H9 (cell line): ENCODE measurements around the gene FFAR1. TPM values are rescaled to one million over a fixed set of nuclear protein-coding genes. Genes with fewer than 3 reads are reported as not detected.

ENCODE experiments used
- DNase-seq: peaks from one replicate; pipeline ENCODE4 v3.0.0-alpha.2; 2017
- H2AFZ ChIP-seq: one replicate; pipeline ENCODE4 v1.6.1; 2013; ENCODE audit warnings: mild to moderate bottlenecking, low read length, control low read depth, moderate library complexity
- H2AK5ac ChIP-seq: 2 replicates; pipeline ENCODE4 v1.6.1; 2013; ENCODE audit warnings: low read length, control low read depth, mixed read lengths; ENCODE audit not compliant: insufficient read length
- H2BK120ac ChIP-seq: one replicate; pipeline ENCODE4 v1.6.1; 2013; ENCODE audit warnings: low read depth, mild to moderate bottlenecking, low read length, control low read depth, inconsistent platforms; ENCODE audit not compliant: poor library complexity, severe bottlenecking
- H2BK12ac ChIP-seq: 2 replicates; pipeline ENCODE4 v1.6.1; 2013; ENCODE audit warnings: low read length, control low read depth, mixed read lengths, low read depth; ENCODE audit not compliant: insufficient read length
- H2BK15ac ChIP-seq: 2 replicates; pipeline ENCODE4 v1.6.1; 2013; ENCODE audit warnings: low read depth, low read length, control low read depth
- H2BK20ac ChIP-seq: one replicate; pipeline ENCODE4 v1.6.1; 2013; ENCODE audit warnings: low read depth, mild to moderate bottlenecking, low read length, control low read depth, inconsistent platforms; ENCODE audit not compliant: poor library complexity, severe bottlenecking
- H2BK5ac ChIP-seq: 2 replicates; pipeline ENCODE4 v1.6.1; 2013; ENCODE audit warnings: low read length, control low read depth, mixed read lengths; ENCODE audit not compliant: insufficient read length
- H3K14ac ChIP-seq: 2 replicates; pipeline ENCODE4 v1.6.1; 2013; ENCODE audit warnings: low read length, control low read depth; ENCODE audit not compliant: insufficient read depth
- H3K18ac ChIP-seq: 2 replicates; pipeline ENCODE4 v1.6.1; 2013; ENCODE audit warnings: low read depth, mild to moderate bottlenecking, mixed read lengths, low read length, control low read depth; ENCODE audit not compliant: insufficient read length
- H3K23ac ChIP-seq: 2 replicates; pipeline ENCODE4 v1.6.1; 2013; ENCODE audit warnings: low read length, control low read depth, mixed read lengths, low read depth; ENCODE audit not compliant: insufficient read length
- H3K23me2 ChIP-seq: 2 replicates; pipeline ENCODE4 v1.6.1; 2013; ENCODE audit warnings: low read depth, mild to moderate bottlenecking, mixed read lengths, low read length, control low read depth; ENCODE audit not compliant: insufficient read length, poor library complexity, severe bottlenecking
- H3K27ac ChIP-seq: 2 replicates; pipeline ENCODE4 v1.5.1; 2013; ENCODE audit warnings: low read length, control low read depth, mixed read lengths, low read depth; ENCODE audit not compliant: insufficient read length
- H3K27me3 ChIP-seq: 2 replicates; pipeline ENCODE4 v1.6.1; 2013; ENCODE audit warnings: low read length, control low read depth, inconsistent platforms; ENCODE audit not compliant: insufficient read depth
- H3K4ac ChIP-seq: 2 replicates; pipeline ENCODE4 v1.6.1; 2013; ENCODE audit warnings: low read depth, mild to moderate bottlenecking, control low read depth, inconsistent platforms, low read length, moderate library complexity
- H3K4me1 ChIP-seq: 2 replicates; pipeline ENCODE4 v1.6.1; 2013; ENCODE audit warnings: low read length, control low read depth, inconsistent platforms; ENCODE audit not compliant: insufficient read depth
- H3K4me2 ChIP-seq: 2 replicates; pipeline ENCODE4 v1.6.1; 2013; ENCODE audit warnings: low read length, control low read depth, mixed read lengths; ENCODE audit not compliant: insufficient read length, insufficient read depth
- H3K56ac ChIP-seq: 2 replicates; pipeline ENCODE4 v1.6.1; 2013; ENCODE audit warnings: low read depth, mild to moderate bottlenecking, mixed read lengths, low read length, control low read depth; ENCODE audit not compliant: insufficient read length
- H3K79me1 ChIP-seq: 2 replicates; pipeline ENCODE4 v1.6.1; 2013; ENCODE audit warnings: low read depth, mild to moderate bottlenecking, moderate library complexity, low read length, control low read depth, inconsistent platforms; ENCODE audit not compliant: insufficient read depth, poor library complexity, severe bottlenecking
- H3K79me2 ChIP-seq: 2 replicates; pipeline ENCODE4 v1.6.1; 2013; ENCODE audit warnings: low read length, control low read depth, inconsistent platforms; ENCODE audit not compliant: insufficient read depth
- H3K9ac ChIP-seq: 2 replicates; pipeline ENCODE4 v1.6.1; 2013; ENCODE audit warnings: low read length, control low read depth, mixed read lengths; ENCODE audit not compliant: insufficient read length; ENCODE audit errors: extremely low read depth
- H3K9me3 ChIP-seq: one replicate; pipeline ENCODE4 v1.6.1; 2013; ENCODE audit warnings: low read depth, low read length, inconsistent platforms; ENCODE audit not compliant: control insufficient read depth
- H3T11ph ChIP-seq: one replicate; pipeline ENCODE4 v1.6.1; 2013; ENCODE audit warnings: mild to moderate bottlenecking, low read length, control low read depth, inconsistent platforms
- H4K20me1 ChIP-seq: one replicate; pipeline ENCODE4 v1.6.1; 2013; ENCODE audit not compliant: control insufficient read depth, insufficient read length, insufficient read depth
- H4K5ac ChIP-seq: 2 replicates; pipeline ENCODE4 v1.6.1; 2013; ENCODE audit warnings: low read depth, mild to moderate bottlenecking, mixed read lengths, low read length, control low read depth; ENCODE audit not compliant: insufficient read length
- H4K8ac ChIP-seq: replicated peaks from 2 replicates; pipeline ENCODE4 v1.6.1; 2013; ENCODE audit warnings: low read length, control low read depth, mixed read lengths, low read depth; ENCODE audit not compliant: insufficient read length
- H4K91ac ChIP-seq: 2 replicates; pipeline ENCODE4 v1.6.1; 2013; ENCODE audit warnings: low read depth, mild to moderate bottlenecking, moderate library complexity, mixed read lengths, low read length, control low read depth; ENCODE audit not compliant: insufficient read length
- H3K27ac Mint-ChIP-seq, 3 experiments: 2 replicates in 2 of 3; 3 replicates in 1 of 3; pipeline ENCODE4 v1.8.0; 2020 to 2021; ENCODE audit warnings: mixed read lengths in 3 of 3, mild to moderate bottlenecking in 1 of 3, moderate library complexity in 1 of 3
- H3K27me3 Mint-ChIP-seq: 2 replicates; pipeline ENCODE4 v1.8.0; 2021; ENCODE audit warnings: low read depth, mild to moderate bottlenecking, moderate library complexity, mixed read lengths
- H3K36me3 Mint-ChIP-seq, 3 experiments: 2 replicates in 2 of 3; 3 replicates in 1 of 3; pipeline ENCODE4 v1.8.0; 2020 to 2021; ENCODE audit warnings: low read depth in 3 of 3, mixed read lengths in 3 of 3; ENCODE audit not compliant: insufficient read depth in 1 of 3
- H3K4me1 Mint-ChIP-seq, 2 experiments: 2 replicates each; pipeline ENCODE4 v1.8.0; 2020; ENCODE audit warnings: mixed read lengths in 2 of 2
- H3K4me3 Mint-ChIP-seq, 2 experiments: 2 replicates in 1 of 2; 3 replicates in 1 of 2; pipeline ENCODE4 v1.8.0; 2020 to 2021; ENCODE audit warnings: mild to moderate bottlenecking in 2 of 2, mixed read lengths in 2 of 2, moderate library complexity in 1 of 2
- H3K9me3 Mint-ChIP-seq, 2 experiments: 2 replicates in 1 of 2; 3 replicates in 1 of 2; pipeline ENCODE4 v1.8.0; 2020; ENCODE audit warnings: mild to moderate bottlenecking in 2 of 2, mixed read lengths in 2 of 2, moderate library complexity in 1 of 2
- WGBS: extraction: QIAGEN DNeasy Blood & Tissue Kit; methylation state at CpG from one replicate; pipeline ENCODE4 v1.1.7; 2013; ENCODE audit warnings: missing lambda C conversion rate, low lambda C conversion rate, mixed read lengths; ENCODE audit not compliant: insufficient read length; ENCODE audit errors: extremely low coverage; 5-methylcytosine and 5-hydroxymethylcytosine counted together
- total RNA-seq: library from RNA; stranded (reverse); gene quantifications from 2 replicates; pipeline ENCODE4 v1.2.1, GENCODE V29; 2021
- TF ChIP-seq, protein P1 (sequence below): fragments of 200-600 bp; sonication (generic); conservative IDR thresholded peaks from 3 replicates; pipeline ENCODE4 v1.8.0; 2021; ENCODE audit warnings: antibody characterized with exemption, mild to moderate bottlenecking

The FFAR1 gene
- total RNA-seq, 1 experiment from 2014 or later = not detected

- no peaks in the 10 kb centered on the region for H3K79me2 ChIP-seq
- no peak for DNase-seq
- TF ChIP-seq, protein P1, sequence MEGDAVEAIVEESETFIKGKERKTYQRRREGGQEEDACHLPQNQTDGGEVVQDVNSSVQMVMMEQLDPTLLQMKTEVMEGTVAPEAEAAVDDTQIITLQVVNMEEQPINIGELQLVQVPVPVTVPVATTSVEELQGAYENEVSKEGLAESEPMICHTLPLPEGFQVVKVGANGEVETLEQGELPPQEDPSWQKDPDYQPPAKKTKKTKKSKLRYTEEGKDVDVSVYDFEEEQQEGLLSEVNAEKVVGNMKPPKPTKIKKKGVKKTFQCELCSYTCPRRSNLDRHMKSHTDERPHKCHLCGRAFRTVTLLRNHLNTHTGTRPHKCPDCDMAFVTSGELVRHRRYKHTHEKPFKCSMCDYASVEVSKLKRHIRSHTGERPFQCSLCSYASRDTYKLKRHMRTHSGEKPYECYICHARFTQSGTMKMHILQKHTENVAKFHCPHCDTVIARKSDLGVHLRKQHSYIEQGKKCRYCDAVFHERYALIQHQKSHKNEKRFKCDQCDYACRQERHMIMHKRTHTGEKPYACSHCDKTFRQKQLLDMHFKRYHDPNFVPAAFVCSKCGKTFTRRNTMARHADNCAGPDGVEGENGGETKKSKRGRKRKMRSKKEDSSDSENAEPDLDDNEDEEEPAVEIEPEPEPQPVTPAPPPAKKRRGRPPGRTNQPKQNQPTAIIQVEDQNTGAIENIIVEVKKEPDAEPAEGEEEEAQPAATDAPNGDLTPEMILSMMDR = no peak
- H2BK15ac ChIP-seq = no peak overlapping the region
- no peak overlapping the region for H2BK12ac ChIP-seq
- peaks cover 32 to 39% of the 10 kb centered on the region in 2 experiments for H3K9me3 Mint-ChIP-seq
- peaks cover 2 to 5% (median 4%) of the 10 kb centered on the region in 3 experiments; a peak in 4 of 7 replicates for H3K36me3 Mint-ChIP-seq
- H3K14ac ChIP-seq = no peak overlapping the region
- no peak overlapping the region for H3K4me3 Mint-ChIP-seq
- H2BK120ac ChIP-seq = no peak overlapping the region
- no peak overlapping the region for H3K9ac ChIP-seq
- no peaks in the 10 kb centered on the region for H3K23me2 ChIP-seq
- H3K4me1 Mint-ChIP-seq = peaks cover 23 to 24% of the 10 kb centered on the region in 2 experiments
- peaks cover 39% of the 10 kb centered on the region for H3K27me3 Mint-ChIP-seq
- no peak overlapping the region for H2AFZ ChIP-seq
- H4K91ac ChIP-seq = no peak overlapping the region
- H3K9me3 ChIP-seq = peaks cover 15% of the 10 kb centered on the region
- no peak overlapping the region for H3K4me2 ChIP-seq
- H3K4me1 ChIP-seq = 0 out of 2 replicates have a peak, but pooled peaks cover 2% of the 10 kb centered on the region
- H3K79me1 ChIP-seq = no peaks in the 10 kb centered on the region
- H3K27ac ChIP-seq = no peak overlapping the region
- H3K23ac ChIP-seq = no peak overlapping the region
- H3K18ac ChIP-seq = no peak overlapping the region
- H4K5ac ChIP-seq = no peak overlapping the region
- no CpG with 5 or more reads among the region's 1 CpG for WGBS
- H4K8ac ChIP-seq = no peak overlapping the region
- peak overlapping the region in 1 of 3 experiments; percentile 80; a peak in 1 of 7 replicates for H3K27ac Mint-ChIP-seq
- H3K4ac ChIP-seq = no peak overlapping the region
- no peaks in the 10 kb centered on the region for H3K27me3 ChIP-seq
- H2BK5ac ChIP-seq = no peak overlapping the region
- no peaks in the 10 kb centered on the region for H4K20me1 ChIP-seq
- H2AK5ac ChIP-seq = no peak overlapping the region
- no peak overlapping the region for H3T11ph ChIP-seq
- no peak overlapping the region for H2BK20ac ChIP-seq
- no peak overlapping the region for H3K56ac ChIP-seq
Observed at GRCh38 chr19:35379992-35380391, 32.3 kb downstream of the FFAR1 start.
